MG63 (cell line): Measurements from ENCODE around the gene DDX25. TPM values are rescaled to one million over a fixed set of nuclear protein-coding genes. Genes with fewer than 3 reads are reported as not detected.
"Not testable (repeated sequence)": the region's sequence is repeated elsewhere in the genome, so short reads cannot be mapped to it uniquely, and the experiment has no call there.

Source experiments
- DNase-seq: peaks from one replicate; pipeline ENCODE4 v3.0.0-alpha.2; 2020
- H3K27me3 ChIP-seq: fragments of 250-450 bp; sonication (Bioruptor Pico); 2 replicates; pipeline ENCODE4 v1.5.1; 2020; ENCODE audit warnings: mild to moderate bottlenecking, moderate library complexity
- H3K36me3 ChIP-seq: fragments of 250-450 bp; sonication (Bioruptor Pico); 2 replicates; pipeline ENCODE4 v1.5.1; 2020; ENCODE audit warnings: mild to moderate bottlenecking, moderate library complexity
- H3K4me3 ChIP-seq: fragments of 250-450 bp; sonication (Bioruptor Pico); 2 replicates; pipeline ENCODE4 v1.5.1; 2020; ENCODE audit warnings: mild to moderate bottlenecking, moderate library complexity
- H3K9me3 ChIP-seq: fragments of 250-450 bp; sonication (Bioruptor Pico); 2 replicates; pipeline ENCODE4 v1.5.1; 2020; ENCODE audit warnings: mild to moderate bottlenecking, moderate library complexity
- total RNA-seq: library from RNA; depleted of rRNA; stranded (reverse); fragments of >200 nt; shearing (Covaris generic); gene quantifications from 2 replicates; pipeline ENCODE4 v1.2.3, GENCODE V29; 2014; ENCODE audit warnings: low replicate concordance; rRNA removed

DDX25 gene
- total RNA-seq, result not detected in 2 replicates

DNA sequence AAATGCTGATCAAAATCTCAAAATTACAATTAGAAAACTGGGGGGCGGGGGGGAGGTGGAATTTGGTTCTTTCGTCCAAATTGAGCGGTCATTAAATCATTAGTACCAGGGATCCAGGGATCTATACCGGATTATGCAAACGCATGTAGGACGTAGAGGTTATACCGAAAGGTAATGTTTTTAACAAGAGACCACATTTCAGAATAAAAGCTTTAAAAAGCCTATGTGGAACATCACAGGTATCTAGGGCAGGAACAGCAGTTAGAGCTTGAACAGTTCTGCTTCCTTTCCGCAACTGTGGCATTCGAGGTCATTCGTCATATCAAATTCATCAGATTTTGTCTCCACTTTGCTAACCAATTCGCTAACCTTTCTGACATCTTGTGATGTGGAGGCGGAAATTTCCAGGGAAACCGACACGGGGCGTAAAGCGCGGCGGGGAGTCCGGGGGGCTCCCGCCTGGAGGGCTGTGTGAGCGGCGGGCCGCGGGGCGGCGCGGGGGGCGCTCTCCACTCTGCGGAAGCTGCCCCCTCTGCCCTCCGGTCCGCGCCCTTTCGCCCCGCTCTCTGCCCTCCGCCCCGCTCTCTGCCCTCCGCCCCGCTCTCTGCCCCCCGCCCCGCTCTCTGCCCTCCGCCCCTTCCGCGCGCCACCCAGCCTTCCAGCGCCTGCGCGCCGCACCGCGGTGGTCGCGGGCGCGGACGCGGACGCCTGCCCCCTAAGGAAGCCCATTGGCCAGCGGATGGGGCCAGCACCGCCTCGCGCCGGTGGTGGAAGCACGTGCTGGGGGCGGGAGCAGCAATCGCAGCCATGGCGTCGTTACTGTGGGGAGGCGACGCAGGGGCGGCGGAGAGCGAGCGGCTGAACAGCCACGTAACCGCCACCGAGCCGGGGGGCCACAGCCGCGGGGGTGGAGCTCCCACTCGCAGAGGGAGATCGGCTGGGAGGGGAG lies at the start of gene DDX25:
Gene DDX25, plus strand, starts transcription at position 798 of the 949 bp plus-strand sequence. Its CDS starts 10 bp downstream, at position 808.
- Histone ChIP-seq H3K36me3 (peaks cover 27% of the 10 kb centered on the region), H3K4me3 (peak within 1 kb of the TSS; percentile 82)
- DNase-seq, result no peak

GRCh38 chr11:125857670-125858069 lies 46.6 kb upstream of the DDX25 start:
- H3K27me3 ChIP-seq, H3K36me3 ChIP-seq, DNase-seq, H3K4me3 ChIP-seq, H3K9me3 ChIP-seq: not testable (repeated sequence)

More for the DNA sequence above, at the start of gene DDX25:
- H3K27me3 ChIP-seq, result peaks cover 15% of the 10 kb centered on the region
- H3K9me3 ChIP-seq, result no peaks in the 10 kb centered on the region

DNA sequence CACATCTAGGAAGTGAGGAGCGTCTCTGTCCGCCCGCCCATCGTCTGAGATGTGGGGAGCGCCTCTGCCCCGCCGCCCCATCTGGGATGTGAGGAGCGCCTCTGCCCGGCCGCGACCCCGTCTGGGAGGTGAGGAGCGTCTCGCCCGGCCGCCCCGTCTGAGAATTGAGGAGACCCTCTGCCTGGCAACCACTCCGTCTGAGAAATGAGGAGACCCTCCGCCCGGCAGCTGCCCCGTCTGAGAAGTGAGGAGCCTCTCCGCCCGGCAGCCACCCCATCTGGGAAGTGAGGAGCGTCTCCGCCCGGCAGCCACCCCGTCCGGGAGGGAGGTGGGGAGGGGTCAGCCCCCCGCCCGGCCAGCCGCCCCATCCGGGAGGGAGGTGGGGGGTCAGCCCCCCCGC lies 41.5 kb upstream of the DDX25 start:
- not testable (repeated sequence) for DNase-seq, H3K4me3 ChIP-seq, H3K9me3 ChIP-seq, H3K27me3 ChIP-seq, H3K36me3 ChIP-seq

DNA sequence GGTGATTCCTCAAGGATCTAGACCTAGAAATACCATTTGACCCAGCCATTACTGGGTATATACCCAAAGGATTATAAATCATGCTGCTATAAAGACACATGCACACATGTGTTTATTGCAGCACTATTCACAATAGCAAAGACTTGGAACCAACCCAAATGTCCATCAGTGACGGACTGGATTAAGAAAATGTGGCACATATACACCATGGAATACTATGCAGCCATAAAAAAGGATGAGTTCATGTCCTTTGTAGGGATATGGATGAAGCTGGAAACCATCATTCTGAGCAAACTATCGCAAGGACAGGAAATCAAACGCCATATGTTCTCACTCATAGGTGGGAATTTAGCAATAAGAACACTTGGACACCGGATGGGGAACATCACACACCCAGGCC lies 39.0 kb upstream of the DDX25 start:
- H3K27me3 ChIP-seq, H3K36me3 ChIP-seq, DNase-seq, H3K4me3 ChIP-seq, H3K9me3 ChIP-seq: not testable (repeated sequence)

- no peaks in the 10 kb centered on the region for H3K36me3 ChIP-seq
- no peaks in the 10 kb centered on the region for H3K27me3 ChIP-seq
- no peak overlapping the region for H3K4me3 ChIP-seq
- H3K9me3 ChIP-seq, result no peaks in the 10 kb centered on the region; the same call in none of the 2 replicates
- DNase-seq, result no peak
Measured at GRCh38 chr11:125869521-125869920, 34.8 kb upstream of the DDX25 start.

- Histone ChIP-seq H3K27me3 (no peaks in the 10 kb centered on the region), H3K36me3 (no peaks in the 10 kb centered on the region), H3K9me3 (no peaks in the 10 kb centered on the region; the same call in none of the 2 replicates), H3K4me3 (no peak overlapping the region)
- peak; percentile 23 for DNase-seq
Measured at GRCh38 chr11:125871391-125872137, 32.7 kb upstream of the DDX25 start.

DNA sequence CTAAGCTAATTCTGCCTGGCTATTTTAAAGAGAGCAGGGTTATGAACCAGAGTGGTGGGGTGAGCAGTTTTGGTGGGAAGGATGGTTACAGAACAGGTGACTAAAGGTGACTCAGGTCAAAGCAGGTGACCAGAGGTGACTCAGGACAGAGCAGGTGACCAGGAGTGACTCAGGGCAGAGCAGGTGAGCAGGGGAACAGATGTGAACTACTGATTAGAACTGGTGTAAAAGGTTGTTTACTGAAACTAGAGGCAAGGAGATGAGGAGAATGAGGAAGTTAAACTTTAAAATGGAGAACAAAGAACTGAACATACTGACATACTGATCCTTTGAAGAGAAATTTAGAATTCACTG lies 32.2 kb upstream of the DDX25 start:
- no peak overlapping the region for H3K4me3 ChIP-seq
- no peak for DNase-seq
- no peaks in the 10 kb centered on the region for H3K27me3 ChIP-seq
- no peaks in the 10 kb centered on the region; the same call in none of the 2 replicates for H3K9me3 ChIP-seq
- H3K36me3 ChIP-seq, result no peaks in the 10 kb centered on the region

- Histone ChIP-seq H3K27me3 (no peaks in the 10 kb centered on the region), H3K4me3 (no peak overlapping the region), H3K9me3 (no peaks in the 10 kb centered on the region; the same call in none of the 2 replicates), H3K36me3 (no peaks in the 10 kb centered on the region)
- DNase-seq, result no peak
Measured at GRCh38 chr11:125873881-125874555, 30.3 kb upstream of the DDX25 start.

- peak; percentile 38 for DNase-seq
- Histone ChIP-seq H3K36me3 (no peaks in the 10 kb centered on the region), H3K27me3 (no peaks in the 10 kb centered on the region), H3K9me3 (no peaks in the 10 kb centered on the region; the same call in none of the 2 replicates), H3K4me3 (no peak overlapping the region)
Measured at GRCh38 chr11:125874556-125875124, 29.7 kb upstream of the DDX25 start.

DNA sequence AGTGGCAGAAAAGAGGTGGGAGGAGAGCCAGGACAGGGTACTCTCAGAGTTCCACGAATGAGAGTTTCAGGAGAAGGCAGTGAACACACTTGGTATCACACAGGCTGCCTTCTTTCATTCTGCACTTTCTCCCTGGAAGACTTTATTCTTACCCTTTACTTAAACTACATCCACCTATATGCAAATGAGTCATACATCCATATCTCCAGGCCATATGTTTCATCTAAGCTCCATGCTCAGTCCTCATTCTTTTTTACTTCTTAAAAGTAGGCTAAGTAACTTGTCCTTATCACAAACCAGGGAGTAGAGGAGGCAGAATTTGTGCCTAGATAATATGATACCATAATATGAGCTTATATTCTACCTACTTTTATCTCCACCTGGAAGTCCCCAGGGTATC lies 23.0 kb upstream of the DDX25 start:
- no peaks in the 10 kb centered on the region for H3K36me3 ChIP-seq
- no peak for DNase-seq
- H3K27me3 ChIP-seq, result no peaks in the 10 kb centered on the region
- no peak overlapping the region for H3K4me3 ChIP-seq
- H3K9me3 ChIP-seq, result no peaks in the 10 kb centered on the region

DNA sequence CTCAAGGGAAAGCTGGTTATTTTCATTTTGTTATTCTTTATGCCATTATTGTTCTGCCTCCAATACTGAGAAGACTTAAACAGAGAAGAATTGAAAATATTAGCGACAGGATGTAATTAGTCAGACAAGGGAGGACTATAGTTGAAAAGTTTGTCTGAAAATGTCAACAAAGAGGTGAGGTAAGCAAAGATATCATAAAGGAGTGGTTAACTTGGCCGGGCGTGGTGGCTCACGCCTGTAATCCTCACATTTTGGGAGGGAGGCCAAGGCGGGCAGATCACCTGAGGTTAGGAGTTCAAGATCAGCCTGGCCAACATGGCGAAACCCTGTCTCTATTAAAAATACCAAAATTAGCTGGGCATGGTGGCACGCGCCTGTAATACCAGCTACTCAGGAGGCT lies 20.9 kb upstream of the DDX25 start:
- DNase-seq, result no peak
- no peaks in the 10 kb centered on the region for H3K27me3 ChIP-seq
- H3K4me3 ChIP-seq, result no peak overlapping the region
- H3K9me3 ChIP-seq, result no peaks in the 10 kb centered on the region
- peaks cover 5% of the 10 kb centered on the region; the same call in 1 of the 2 replicates for H3K36me3 ChIP-seq

GRCh38 chr11:125886997-125887372 lies 17.3 kb upstream of the DDX25 start:
- Histone ChIP-seq H3K4me3 (peak overlapping the region; percentile 95), H3K36me3 (peaks cover 10% of the 10 kb centered on the region), H3K27me3 (no peaks in the 10 kb centered on the region), H3K9me3 (no peaks in the 10 kb centered on the region)
- peak; percentile 67 for DNase-seq

- H3K27me3 ChIP-seq, result no peaks in the 10 kb centered on the region
- H3K9me3 ChIP-seq, result no peaks in the 10 kb centered on the region
- DNase-seq, result peak; percentile 98
- peaks cover 12% of the 10 kb centered on the region for H3K36me3 ChIP-seq
- H3K4me3 ChIP-seq, result peak within 1 kb of the TSS; percentile 95
Measured at GRCh38 chr11:125887373-125888324, 16.7 kb upstream of the DDX25 start, which contains the start of gene HYLS1. HYLS1 (plus strand) TSS chr11:125887668; CDS start chr11:125899369, 11,701 bp downstream.

- Histone ChIP-seq H3K27me3 (no peaks in the 10 kb centered on the region), H3K36me3 (peaks cover 41% of the 10 kb centered on the region), H3K4me3 (no peak overlapping the region), H3K9me3 (no peaks in the 10 kb centered on the region)
- DNase-seq, result no peak
Measured at GRCh38 chr11:125890447-125891100, 13.7 kb upstream of the DDX25 start.

GRCh38 chr11:125892071-125892470 lies 12.2 kb upstream of the DDX25 start:
- Histone ChIP-seq H3K27me3 (no peaks in the 10 kb centered on the region), H3K36me3 (peaks cover 56% of the 10 kb centered on the region), H3K4me3 (no peak overlapping the region), H3K9me3 (no peaks in the 10 kb centered on the region)
- DNase-seq, result no peak
